Epithelial cell of proximal tubule (primary cell): ENCODE data around the gene ZAR1. TPM values are rescaled to one million over a fixed set of nuclear protein-coding genes. Genes with fewer than 3 reads are reported as not detected.
A peak's percentile ranks its signal among the peaks of the same experiment; 100 is the strongest.

Experiments used
- DNase-seq: peaks from one replicate; pipeline ENCODE4 v3.0.0-alpha.2; 2011; ENCODE audit warnings: low read depth
- H3K4me3 ChIP-seq: 2 replicates; pipeline ENCODE4 v1.5.1; 2011; ENCODE audit warnings: low read depth, mild to moderate bottlenecking, low read length
- total RNA-seq: library from RNA; depleted of rRNA; stranded (reverse); fragments of >200 nt; gene quantifications from 2 replicates; pipeline ENCODE4 v1.2.3, GENCODE V29; 2015
- TF ChIP-seq, protein P1 (sequence below): conservative IDR thresholded peaks from 2 replicates; pipeline ENCODE4 v1.5.1; 2012; ENCODE audit warnings: low read depth, mild to moderate bottlenecking, low read length

ZAR1 gene
- total RNA-seq, 1 donor from 2014 or later = 0.23 TPM

DNA sequence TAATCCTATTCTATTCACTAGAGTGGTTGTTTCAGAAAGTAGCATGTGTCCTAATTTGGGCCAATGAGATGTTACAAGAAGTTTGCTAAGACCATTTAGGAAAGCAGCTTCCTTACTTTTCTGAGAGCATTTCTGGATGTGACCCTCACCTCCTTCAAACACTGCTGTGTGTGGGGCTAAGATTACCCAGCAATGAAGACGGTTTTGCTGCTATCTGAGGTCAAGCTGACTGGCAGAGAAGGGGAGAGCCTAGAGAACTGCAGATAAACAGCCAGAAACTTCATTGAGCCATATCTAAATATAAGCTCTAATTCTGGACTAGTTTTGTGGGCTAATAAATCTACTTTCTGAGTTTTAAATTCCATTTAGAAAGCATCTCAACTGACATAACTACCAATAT is 36.4 kb downstream of the ZAR1 start:
- no peak for DNase-seq
- H3K4me3 ChIP-seq = no peak overlapping the region
- TF ChIP-seq, protein P1, sequence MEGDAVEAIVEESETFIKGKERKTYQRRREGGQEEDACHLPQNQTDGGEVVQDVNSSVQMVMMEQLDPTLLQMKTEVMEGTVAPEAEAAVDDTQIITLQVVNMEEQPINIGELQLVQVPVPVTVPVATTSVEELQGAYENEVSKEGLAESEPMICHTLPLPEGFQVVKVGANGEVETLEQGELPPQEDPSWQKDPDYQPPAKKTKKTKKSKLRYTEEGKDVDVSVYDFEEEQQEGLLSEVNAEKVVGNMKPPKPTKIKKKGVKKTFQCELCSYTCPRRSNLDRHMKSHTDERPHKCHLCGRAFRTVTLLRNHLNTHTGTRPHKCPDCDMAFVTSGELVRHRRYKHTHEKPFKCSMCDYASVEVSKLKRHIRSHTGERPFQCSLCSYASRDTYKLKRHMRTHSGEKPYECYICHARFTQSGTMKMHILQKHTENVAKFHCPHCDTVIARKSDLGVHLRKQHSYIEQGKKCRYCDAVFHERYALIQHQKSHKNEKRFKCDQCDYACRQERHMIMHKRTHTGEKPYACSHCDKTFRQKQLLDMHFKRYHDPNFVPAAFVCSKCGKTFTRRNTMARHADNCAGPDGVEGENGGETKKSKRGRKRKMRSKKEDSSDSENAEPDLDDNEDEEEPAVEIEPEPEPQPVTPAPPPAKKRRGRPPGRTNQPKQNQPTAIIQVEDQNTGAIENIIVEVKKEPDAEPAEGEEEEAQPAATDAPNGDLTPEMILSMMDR = no peak

DNA sequence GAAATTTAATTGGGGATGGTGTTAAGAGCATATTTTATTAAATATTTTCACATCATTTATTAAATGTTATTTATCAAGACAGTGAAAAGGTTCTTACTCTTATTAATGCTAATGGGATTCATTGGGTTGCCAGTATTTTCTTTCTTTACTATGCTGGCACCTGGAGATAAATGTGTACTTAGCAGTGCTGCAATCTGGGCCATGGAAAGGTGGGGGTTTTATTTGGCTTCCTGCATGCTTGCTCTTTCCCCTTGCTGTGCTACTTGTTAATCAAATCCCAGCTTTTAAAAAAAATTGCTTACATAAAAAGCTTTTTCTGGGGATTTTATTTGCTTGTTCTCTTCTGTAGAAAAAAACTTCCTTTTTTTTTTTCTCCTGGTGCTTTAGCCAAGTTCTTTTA is 48.3 kb downstream of the ZAR1 start:
- TF ChIP-seq, protein P1 = no peak
- no peak for DNase-seq
- H3K4me3 ChIP-seq = no peak overlapping the region

DNA sequence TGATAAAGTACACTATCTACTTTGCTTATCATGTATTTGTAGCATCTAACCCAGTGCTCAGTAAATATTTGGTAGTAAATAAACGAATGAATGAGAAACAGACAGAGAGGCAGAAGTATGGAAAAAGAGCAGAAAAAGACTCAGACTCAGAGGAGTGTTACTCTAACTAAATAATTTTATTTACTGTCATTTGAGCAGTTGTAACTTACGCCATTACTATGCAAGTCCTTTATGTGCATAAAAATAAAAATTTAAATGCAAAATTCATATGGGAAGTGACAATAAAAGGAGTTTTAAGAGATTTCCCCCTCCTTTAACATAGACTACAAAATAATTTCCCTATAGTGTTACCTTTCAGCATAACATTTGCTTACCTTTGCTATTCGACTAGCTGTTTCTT is 49.5 kb downstream of the ZAR1 start:
- DNase-seq = no peak
- TF ChIP-seq, protein P1 = no peak
- H3K4me3 ChIP-seq = no peak overlapping the region

DNA sequence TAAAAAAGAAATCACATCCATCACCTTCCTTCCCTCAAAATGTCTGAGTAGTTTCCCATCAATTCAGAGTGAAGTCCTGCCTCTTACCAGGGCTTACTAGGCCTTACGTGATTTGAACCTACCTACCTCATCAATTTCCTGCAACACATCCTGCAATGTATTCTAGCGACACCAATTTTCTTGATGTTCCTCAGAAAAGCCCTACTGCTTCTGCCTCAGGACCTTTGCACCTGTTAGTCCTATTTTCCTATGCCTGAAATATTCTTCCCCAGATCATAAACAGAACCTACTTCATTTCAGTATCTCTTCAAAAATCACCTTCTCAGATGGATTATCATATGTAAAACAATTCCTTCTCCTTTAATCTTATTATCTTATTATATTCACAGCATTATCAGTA is 52.8 kb downstream of the ZAR1 start:
- DNase-seq = no peak
- no peak overlapping the region for H3K4me3 ChIP-seq
- TF ChIP-seq, protein P1 = no peak

DNA sequence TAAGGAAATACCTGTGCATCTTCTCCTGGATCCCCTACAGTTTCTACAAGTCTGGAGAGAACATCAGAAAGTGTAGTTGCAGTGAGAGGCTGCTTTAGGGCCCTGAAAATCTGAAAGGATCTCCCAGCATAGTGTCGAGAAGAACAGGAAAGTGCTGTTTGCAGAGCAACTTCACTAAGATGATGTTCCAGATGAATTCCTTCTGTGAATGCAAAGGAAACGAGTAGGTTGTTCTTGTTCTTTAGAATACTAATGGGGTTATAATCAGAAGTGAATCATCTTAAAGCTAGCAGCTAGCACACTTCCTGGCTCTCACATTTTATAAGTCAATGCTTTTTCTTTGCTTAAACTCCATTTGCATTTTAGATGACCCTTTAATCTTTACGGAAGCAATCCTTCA is 53.7 kb downstream of the ZAR1 start:
- DNase-seq = peak; percentile 29
- no peak overlapping the region for H3K4me3 ChIP-seq
- TF ChIP-seq, protein P1 = no peak

Other genes with a start within 250 kb of the ZAR1 start
- 1.3 and 1.4 TPM in 2 replicates for gene TEC, start 220.4 kb upstream of the ZAR1 start, total RNA-seq
- gene SLAIN2, start 148.7 kb upstream of the ZAR1 start, total RNA-seq = 37.1 and 42.8 TPM in 2 replicates
- gene SLC10A4, start 6.9 kb upstream of the ZAR1 start, total RNA-seq = 0.36 TPM in 1 of 2 replicates, not detected in the other